Measurements from ENCODE around the gene RABGGTB.
"Not testable (repeated sequence)": the region's sequence is repeated elsewhere in the genome, so short reads cannot be mapped to it uniquely, and the experiment has no call there.

Gene RABGGTB

DNA sequence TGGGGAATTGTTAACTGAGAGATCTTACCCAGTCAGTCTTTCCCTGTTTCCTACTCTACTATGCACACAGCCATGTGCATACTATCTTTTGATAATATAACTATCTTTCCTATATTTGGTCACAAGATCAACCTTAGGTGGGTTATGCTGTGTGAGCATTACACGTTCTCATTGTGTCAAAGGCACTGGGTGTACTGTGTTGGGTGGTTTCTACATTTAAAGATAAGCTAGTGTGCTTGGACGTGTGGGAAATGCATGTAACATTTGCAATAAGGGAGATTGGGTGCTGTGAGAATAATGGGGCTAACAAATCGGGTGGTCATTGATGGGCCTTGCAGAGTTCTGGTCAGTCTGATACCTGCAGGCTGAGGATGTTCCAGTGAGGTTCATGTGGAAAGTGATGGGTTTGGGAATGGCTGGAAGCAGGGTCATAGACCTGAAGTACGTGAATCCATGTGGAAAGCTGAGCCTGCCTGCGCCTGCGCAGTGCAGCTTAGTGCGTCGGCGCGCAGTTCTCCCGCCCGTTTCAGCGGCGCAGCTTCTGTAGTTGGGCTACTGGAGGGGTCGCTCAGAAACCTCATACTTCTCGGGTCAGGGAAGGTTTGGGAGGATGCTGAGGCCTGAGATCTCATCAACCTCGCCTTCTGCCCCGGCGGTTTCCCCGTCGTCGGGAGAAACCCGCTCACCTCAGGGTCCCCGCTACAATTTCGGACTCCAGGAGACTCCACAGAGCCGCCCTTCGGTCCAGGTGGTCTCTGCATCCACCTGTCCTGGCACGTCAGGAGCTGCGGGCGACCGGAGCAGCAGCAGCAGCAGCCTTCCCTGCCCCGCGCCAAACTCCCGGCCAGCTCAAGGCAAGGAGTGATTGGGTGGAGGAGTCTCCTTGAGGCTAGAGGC is 10.6 kb downstream of the RABGGTB start, which contains the start of gene MSH4:
Gene MSH4, plus strand, starts transcription at position 507 of the 897 bp plus-strand sequence. Its CDS starts 104 bp downstream, at position 611.
- DNase-seq, result no peak

DNA sequence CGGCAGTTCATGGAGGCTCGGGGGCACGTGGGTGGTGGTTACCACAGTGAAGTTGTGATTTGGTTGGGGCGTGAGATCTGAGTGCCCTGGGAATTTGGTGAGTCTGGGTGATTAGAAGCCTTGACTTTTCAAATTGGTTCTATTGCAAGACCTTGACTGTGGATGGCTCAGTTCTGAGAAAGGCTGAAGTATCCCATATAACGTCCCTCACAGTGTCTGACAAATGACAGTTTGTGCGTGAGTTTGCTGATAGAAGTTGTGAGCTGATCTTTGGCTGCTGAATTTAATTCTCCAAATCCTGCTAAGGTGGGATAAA is 11.2 kb downstream of the RABGGTB start:
- DNase-seq, result no peak

DNA sequence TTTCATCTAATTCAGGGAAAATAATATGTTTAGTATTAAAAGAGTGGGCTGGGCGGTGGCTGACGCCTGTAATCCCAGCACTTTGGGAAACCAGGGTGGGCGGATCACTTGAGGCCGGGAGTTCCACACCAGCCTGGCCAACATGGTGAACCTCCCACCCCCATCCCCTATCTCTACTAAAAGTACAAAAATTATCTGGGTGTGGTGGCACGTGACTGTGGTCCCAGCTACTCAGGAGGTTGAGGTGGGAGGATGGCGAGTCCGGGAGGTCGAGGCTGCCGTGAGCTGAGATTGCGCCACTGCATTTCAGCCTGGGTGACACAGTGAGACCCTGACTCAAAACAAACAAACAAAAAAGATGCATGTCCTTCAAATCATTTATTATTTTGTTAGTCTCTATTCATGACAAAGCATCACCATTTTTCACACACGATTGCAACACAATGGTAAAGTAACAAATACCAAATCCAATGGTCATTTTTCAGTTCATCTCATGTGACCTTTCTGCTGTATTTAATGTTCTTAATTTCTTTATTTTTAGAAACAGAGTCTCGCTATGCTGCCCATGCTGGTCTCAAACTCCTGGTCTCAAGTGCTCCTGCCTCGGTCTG is 11.7 kb downstream of the RABGGTB start:
- no peak for DNase-seq

DNA sequence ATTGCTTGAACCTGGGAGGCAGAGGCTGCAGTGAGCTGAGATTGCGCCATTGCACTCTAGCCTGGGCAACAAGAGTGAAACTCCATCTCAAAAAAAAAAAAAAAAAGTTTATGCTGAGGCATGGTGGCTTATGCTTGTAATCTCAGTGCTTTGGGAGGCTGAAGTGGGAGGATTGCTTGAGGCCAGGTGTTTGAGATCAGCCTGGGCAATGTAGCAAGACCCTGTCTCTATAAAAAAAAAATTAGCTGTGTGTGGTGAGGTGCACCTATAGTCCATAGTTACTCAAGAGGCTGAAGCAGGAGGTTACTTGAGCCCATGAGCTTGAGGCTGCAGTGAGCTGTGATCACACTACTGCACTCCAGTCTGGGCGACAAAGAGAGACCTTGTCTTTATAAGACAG is 15.4 kb downstream of the RABGGTB start:
- not testable (repeated sequence) for DNase-seq

- DNase-seq, result no peak
Measured at GRCh38 chr1:75808921-75809320, 22.9 kb downstream of the RABGGTB start.

DNA sequence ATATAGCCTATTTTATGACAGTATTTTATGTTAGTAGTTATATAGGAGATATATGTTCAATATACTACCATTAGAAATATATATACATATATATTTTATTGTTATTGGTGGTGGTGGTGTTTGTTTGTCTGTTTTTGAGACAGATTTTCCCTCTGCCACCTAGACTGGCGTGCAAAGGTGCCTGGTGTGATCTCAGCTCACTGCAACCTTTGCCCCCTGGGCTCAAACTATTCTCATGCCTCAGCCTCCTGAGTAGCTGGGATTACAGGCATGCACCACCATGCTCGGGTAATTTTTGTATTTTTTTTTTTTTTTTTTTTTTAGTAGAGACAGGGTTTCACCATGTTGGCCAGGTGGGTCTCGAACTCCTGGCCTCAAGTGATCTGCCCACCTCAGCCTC is 24.1 kb downstream of the RABGGTB start:
- not testable (repeated sequence) for DNase-seq

DNA sequence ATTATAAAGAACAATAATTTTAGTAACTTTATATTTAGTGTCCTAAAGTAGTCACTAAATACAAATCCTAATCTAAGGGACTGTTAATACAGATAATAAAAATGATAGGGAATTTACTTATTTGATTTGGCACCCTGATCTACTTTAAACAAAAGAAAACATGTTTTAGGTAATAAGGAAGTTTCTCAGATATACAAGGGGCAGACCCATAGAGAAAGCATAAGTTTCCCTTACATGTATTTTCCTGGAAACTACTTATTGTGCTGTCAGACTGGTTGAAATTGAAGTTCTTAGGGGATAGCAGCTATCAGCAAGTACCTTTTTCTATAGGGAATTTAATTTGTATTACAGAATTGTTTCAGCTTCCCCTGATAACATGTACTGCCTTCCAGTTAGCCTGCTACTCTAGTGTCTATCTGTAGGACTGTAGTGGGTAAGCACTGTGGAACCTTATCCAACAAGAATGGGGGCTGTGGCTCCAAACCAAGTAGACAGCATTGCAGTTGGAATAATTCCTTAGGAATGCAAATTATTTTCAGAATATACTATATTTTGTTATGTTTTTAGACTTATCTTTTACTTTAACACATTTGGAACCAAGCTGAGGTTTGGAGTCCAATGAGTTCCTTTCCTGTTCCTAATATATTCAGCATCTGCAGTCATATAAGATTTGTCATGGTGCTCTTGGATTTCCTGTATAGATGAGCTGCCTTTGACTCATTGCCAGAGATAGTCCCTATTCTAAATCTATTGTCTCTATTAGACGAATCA is 25.3 kb downstream of the RABGGTB start:
- no peak for DNase-seq

- DNase-seq, result no peak
Measured at GRCh38 chr1:75812065-75812464, 26.0 kb downstream of the RABGGTB start.

DNA sequence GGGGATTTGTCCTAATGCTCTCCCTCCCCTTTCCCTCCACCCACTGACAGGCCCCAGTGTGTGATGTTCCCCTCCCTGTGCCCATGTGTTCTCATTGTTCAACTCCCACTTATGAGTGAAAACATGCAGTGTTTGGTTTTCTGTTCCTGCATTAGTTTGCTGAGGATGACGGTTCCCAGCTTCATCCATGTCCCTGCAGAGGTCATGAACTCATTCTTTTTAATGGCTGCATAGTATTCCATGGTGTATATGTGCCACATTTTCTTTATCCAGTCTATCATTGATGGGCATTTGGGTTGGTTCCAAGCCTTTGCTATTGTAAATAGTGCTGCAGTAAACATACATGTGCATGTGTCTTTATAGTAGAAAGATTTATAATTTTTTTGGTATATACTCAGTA is 37.5 kb downstream of the RABGGTB start:
- DNase-seq, result not testable (repeated sequence)

- no peak for DNase-seq
Measured at GRCh38 chr1:75836528-75837100, 50.6 kb downstream of the RABGGTB start.

GRCh38 chr1:75838079-75838478 is 52.0 kb downstream of the RABGGTB start:
- DNase-seq, result no peak

GRCh38 chr1:75841421-75841820 is 55.4 kb downstream of the RABGGTB start:
- no peak for DNase-seq
